ENCODE results near the gene FASN. TPM values are rescaled to one million over a fixed set of nuclear protein-coding genes. Genes with fewer than 3 reads are reported as not detected.

Gene FASN
- total RNA-seq, 6 donors from 2014 or later: 191 to 805 (median 577) TPM

GRCh38 chr17:82031303-82031884 lies 66.6 kb downstream of the FASN start, which contains the start of gene RAC3:
TSS of gene RAC3 (plus strand) at chr17:82031678. CDS start at chr17:82031762, 84 bp downstream.
- H3K4me1 ChIP-seq: peaks cover 23 to 35% (median 30%) of the 10 kb centered on the region in 4 donors
- no peaks in the 10 kb centered on the region for H3K9me3 ChIP-seq
- peak within 1 kb of the TSS; percentile 41 to 61 (median 57) for H3K4me3 ChIP-seq
- H3K36me3 ChIP-seq: peaks cover 0 to 13% (median 4%) of the 10 kb centered on the region in 4 donors
- peak in 1 of 2 donors; percentile 85 for DNase-seq
- no peak for ATAC-seq (ENCODE audit: low FRiP score in 2 of 2)
- no CpG with 5 or more reads among the region's 96 CpGs for WGBS, 2 donors
- TF ChIP-seq EP300 (IDR thresholded peaks at IDR 0.05): no peak
- TF ChIP-seq POLR2A (IDR thresholded peaks at IDR 0.05): no peak
- TF ChIP-seq CTCF (IDR thresholded peaks at IDR 0.05): no peak
- TF ChIP-seq POLR2AphosphoS5 (IDR thresholded peaks at IDR 0.05): no peak
- H3K27me3 ChIP-seq: peaks cover 0 to 5% (median 1%) of the 10 kb centered on the region in 4 donors
- peak within 1 kb of the TSS in 3 of 4 donors; percentile 19 to 74 (median 68) for H3K27ac ChIP-seq

- 0 to 3% methylated on average over 42 to 58 of the region's 94 CpGs for WGBS, 2 donors
- Histone ChIP-seq H3K4me3 (peak overlapping the region; percentile 41 to 61 (median 57)), H3K27me3 (peaks cover 0 to 5% (median 1%) of the 10 kb centered on the region in 4 donors), H3K9me3 (no peaks in the 10 kb centered on the region), H3K36me3 (peaks cover 0 to 9% (median 4%) of the 10 kb centered on the region in 4 donors), H3K4me1 (peaks cover 18 to 28% (median 23%) of the 10 kb centered on the region in 4 donors), H3K27ac (peak overlapping the region in 3 of 4 donors; percentile 19 to 74 (median 68))
- TF ChIP-seq EP300 (IDR thresholded peaks at IDR 0.05) (no peak), POLR2A (IDR thresholded peaks at IDR 0.05) (peak in 1 of 4 donors; percentile 28), CTCF (IDR thresholded peaks at IDR 0.05) (peak; percentile 87 to 99 (median 98)), POLR2AphosphoS5 (IDR thresholded peaks at IDR 0.05) (no peak)
- peak; percentile 89 to 94 for ATAC-seq (ENCODE audit: low FRiP score in 2 of 2)
- peak; percentile 89 to 96 for DNase-seq
Measured at GRCh38 chr17:82030470-82031302, 67.3 kb downstream of the FASN start.

GRCh38 chr17:82029990-82030469 lies 68.0 kb downstream of the FASN start:
- H3K4me1 ChIP-seq: peaks cover 18 to 26% (median 21%) of the 10 kb centered on the region in 4 donors
- H3K9me3 ChIP-seq: no peaks in the 10 kb centered on the region
- TF ChIP-seq POLR2AphosphoS5 (IDR thresholded peaks at IDR 0.05): no peak
- H3K4me3 ChIP-seq: peak overlapping the region in 3 of 4 donors; percentile 54 to 61 (median 60)
- H3K36me3 ChIP-seq: peaks cover 0 to 9% (median under 1%) of the 10 kb centered on the region in 4 donors
- H3K27ac ChIP-seq: peak overlapping the region in 2 of 4 donors; percentile 20 to 68
- H3K27me3 ChIP-seq: peaks cover 0 to 5% (median 1%) of the 10 kb centered on the region in 4 donors
- 57 to 68% methylated on average over 10 to 26 of the region's 31 CpGs for WGBS, 2 donors
- ATAC-seq (ENCODE audit: low FRiP score in 2 of 2) (no peak), DNase-seq (peak in 1 of 2 donors; percentile 83)

- H3K9me3 ChIP-seq: no peaks in the 10 kb centered on the region
- peaks cover 0 to 9% (median 0%) of the 10 kb centered on the region in 4 donors for H3K36me3 ChIP-seq
- H3K4me1 ChIP-seq: peaks cover 18 to 31% (median 23%) of the 10 kb centered on the region in 4 donors
- H3K4me3 ChIP-seq: no peak overlapping the region
- DNase-seq (peak in 1 of 2 donors; percentile 73), ATAC-seq (ENCODE audit: low FRiP score in 2 of 2) (no peak)
- peaks cover 0 to 5% (median 1%) of the 10 kb centered on the region in 4 donors for H3K27me3 ChIP-seq
- no peak overlapping the region for H3K27ac ChIP-seq
- TF ChIP-seq POLR2A (IDR thresholded peaks at IDR 0.05) (no peak), EP300 (IDR thresholded peaks at IDR 0.05) (no peak), POLR2AphosphoS5 (IDR thresholded peaks at IDR 0.05) (no peak), CTCF (IDR thresholded peaks at IDR 0.05) (no peak)
- 93 to 95% methylated on average over 16 of the region's 16 CpGs for WGBS, 2 donors
Measured at GRCh38 chr17:82029391-82029790, 68.6 kb downstream of the FASN start.

DNA sequence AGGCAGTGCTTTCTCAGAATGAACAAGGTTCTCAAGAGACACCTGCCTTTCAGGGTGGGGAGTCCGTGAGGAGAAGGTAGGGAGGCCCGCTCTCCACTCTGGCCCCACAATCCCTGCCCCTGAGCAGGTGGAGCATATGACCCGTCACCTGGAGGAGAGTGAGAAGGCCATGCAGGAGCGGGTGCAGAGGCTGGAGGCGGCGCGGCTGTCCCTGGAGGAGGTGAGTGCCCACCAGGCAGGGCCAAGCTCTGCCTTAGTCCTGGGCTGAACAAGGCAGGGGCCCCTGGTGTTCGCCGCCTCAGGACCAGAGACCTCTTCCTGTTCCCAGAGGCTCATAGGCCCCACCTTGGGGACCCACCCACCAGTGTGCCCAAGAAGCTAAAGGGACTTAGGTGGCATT lies 69.1 kb downstream of the FASN start:
- TF ChIP-seq POLR2A (IDR thresholded peaks at IDR 0.05) (no peak), POLR2AphosphoS5 (IDR thresholded peaks at IDR 0.05) (no peak), CTCF (IDR thresholded peaks at IDR 0.05) (no peak), EP300 (IDR thresholded peaks at IDR 0.05) (no peak)
- DNase-seq: peak in 1 of 2 donors; percentile 75
- WGBS, 2 donors: 97% methylated on average over 9 of the region's 9 CpGs; no CpG with 5 or more reads in 1 of the 2 donors
- H3K9me3 ChIP-seq: no peaks in the 10 kb centered on the region
- H3K27me3 ChIP-seq: peaks cover 0 to 5% (median 1%) of the 10 kb centered on the region in 4 donors
- no peak overlapping the region for H3K27ac ChIP-seq
- ATAC-seq (ENCODE audit: low FRiP score in 2 of 2): no peak
- H3K36me3 ChIP-seq: peaks cover 0 to 9% (median 0%) of the 10 kb centered on the region in 4 donors
- H3K4me3 ChIP-seq: no peak overlapping the region
- peaks cover 21 to 35% (median 26%) of the 10 kb centered on the region in 4 donors for H3K4me1 ChIP-seq
